ENCODE measurements around the gene LARGE2. TPM values are rescaled to one million over a fixed set of nuclear protein-coding genes. Genes with fewer than 3 reads are reported as not detected.

Gene LARGE2
- total and polyA plus RNA-seq, 9 of the 15 experiments (the other 6 are each of a cell fraction or from before 2014, with no cell fraction given): 0.56 to 14.1 (median 6.6) TPM

DNA sequence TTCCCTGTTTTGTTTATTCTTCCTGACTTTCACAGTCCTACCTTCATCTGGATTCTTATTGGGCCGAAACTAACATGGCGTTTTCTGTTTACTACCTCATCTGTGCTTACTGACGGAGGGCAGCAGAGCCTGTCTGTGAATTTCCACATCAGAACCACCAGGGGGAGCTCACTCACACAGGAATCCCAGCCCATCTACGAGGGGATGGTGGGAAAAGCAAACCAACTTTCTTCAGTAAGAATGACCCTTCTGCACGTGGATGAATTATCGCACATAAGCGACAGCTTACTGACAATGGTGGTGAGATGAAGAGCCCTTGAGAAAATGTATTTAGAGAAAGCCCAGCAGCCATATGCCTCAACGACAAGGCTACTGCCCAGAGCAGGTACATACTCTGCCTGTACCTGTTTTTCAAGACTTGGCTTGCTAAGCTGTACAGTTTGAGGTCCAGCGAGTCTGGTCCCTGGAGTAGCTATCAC is 42.5 kb downstream of the LARGE2 start (continued):
- no peak for TF ChIP-seq SNRNP70 (optimal IDR thresholded peaks at IDR 0.05; ENCODE audit: low read depth, low read length)
- TF ChIP-seq TAL1 (IDR thresholded peaks at IDR 0.05): no peak

DNA sequence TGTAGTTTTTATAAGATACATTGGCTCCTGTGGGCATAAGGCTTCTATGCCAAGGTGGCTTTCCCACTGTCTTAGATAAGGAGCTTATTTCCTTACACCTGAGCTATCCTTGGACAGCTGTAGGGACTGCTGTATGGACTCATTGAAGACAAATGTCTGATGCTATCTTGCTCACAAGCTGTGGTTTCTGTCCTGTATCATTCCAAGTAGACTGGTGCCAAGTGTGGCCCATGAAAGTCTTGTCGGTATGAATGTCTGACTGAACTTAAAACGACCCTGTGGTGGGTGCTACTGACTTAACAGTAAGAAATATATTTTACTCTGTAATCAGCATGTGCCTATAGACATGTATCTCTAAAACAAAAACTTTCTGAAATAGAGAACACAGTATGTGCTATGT is 45.0 kb downstream of the LARGE2 start:
- in situ Hi-C loops (cut with MboI) (no loop called here), intact Hi-C loops (cut with micrococcal nuclease) (no loop called here)
- no TSS peak for BruUV-seq (replicated peaks)
- Histone ChIP-seq H3K4me2 (ENCODE audit: insufficient read depth, low read length) (no peak overlapping the region), H3K9me3 (replicated peaks; ENCODE audit: control insufficient read depth, insufficient read depth, low read depth, low read length) (no peaks in the 10 kb centered on the region), H3K4me3 (no peak overlapping the region), H3K4me1 (replicated peaks in 1 of 2; ENCODE audit: control insufficient read depth in 2 of 2, insufficient read depth in 2 of 2, low read length in 2 of 2) (peaks cover 3 to 6% of the 10 kb centered on the region in 2 experiments; a peak in 3 of 5 replicates), H4K20me1 (replicated peaks; ENCODE audit: control insufficient read depth, insufficient read depth, low read length) (no peaks in the 10 kb centered on the region), H3K9me1 (ENCODE audit: control insufficient read depth, insufficient read depth, low read length) (no peaks in the 10 kb centered on the region), H3K79me2 (ENCODE audit: control insufficient read depth, insufficient read depth, low read length) (no peaks in the 10 kb centered on the region), H2AFZ (ENCODE audit: low read depth, low read length) (no peak overlapping the region), H3K27ac (ENCODE audit: extremely low read depth, low read depth, low read length) (no peak overlapping the region), H3K27me3 (ENCODE audit: control insufficient read depth in 2 of 2, insufficient read depth in 2 of 2, low read length in 2 of 2) (no peaks in the 10 kb centered on the region), H3K9ac (ENCODE audit: insufficient read depth in 1 of 2, low read depth in 2 of 2, low read length in 2 of 2) (no peak overlapping the region), H3K36me3 (ENCODE audit: control insufficient read depth, insufficient read depth, low read length) (peaks cover 44% of the 10 kb centered on the region; the same call in 2 of the 3 replicates)
- WGBS (ENCODE audit: insufficient coverage, low coverage, missing lambda C conversion rate): 24% methylated on average over 2 of the region's 2 CpGs
- FAIRE-seq: no peak
- no peak for ATAC-seq
- peak in 3 of 4 experiments; percentile 23 to 33 (median 30) for DNase-seq (ENCODE audit: extremely low read depth in 1 of 4, low spot score in 3 of 4)
- POLR2A ChIA-PET: interaction anchor here (1.3 to 1.5 kb wide), 2 partner anchors 16 to 27 kb away, joined by 3 to 6 read pairs; no protein-coding TSS in a partner anchor
- CTCF ChIA-PET (ENCODE audit: low intra/inter-chr PET ratio): interaction anchor here (4.9 kb wide), 1 partner anchor 39 kb away, joined by 36 read pairs; no protein-coding TSS in a partner anchor
- TF ChIP-seq, protein P1, sequence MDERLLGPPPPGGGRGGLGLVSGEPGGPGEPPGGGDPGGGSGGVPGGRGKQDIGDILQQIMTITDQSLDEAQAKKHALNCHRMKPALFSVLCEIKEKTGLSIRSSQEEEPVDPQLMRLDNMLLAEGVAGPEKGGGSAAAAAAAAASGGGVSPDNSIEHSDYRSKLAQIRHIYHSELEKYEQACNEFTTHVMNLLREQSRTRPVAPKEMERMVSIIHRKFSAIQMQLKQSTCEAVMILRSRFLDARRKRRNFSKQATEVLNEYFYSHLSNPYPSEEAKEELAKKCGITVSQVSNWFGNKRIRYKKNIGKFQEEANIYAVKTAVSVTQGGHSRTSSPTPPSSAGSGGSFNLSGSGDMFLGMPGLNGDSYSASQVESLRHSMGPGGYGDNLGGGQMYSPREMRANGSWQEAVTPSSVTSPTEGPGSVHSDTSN (CRISPR knock-in tag; IDR thresholded peaks at IDR 0.05; ENCODE audit: low read depth): no peak
- TF ChIP-seq, protein P1 (tag; conservative IDR thresholded peaks at IDR 0.05; ENCODE audit: low read depth): no peak
- TF ChIP-seq BCOR (IDR thresholded peaks at IDR 0.05) (no peak), ZNF408 (CRISPR knock-in tag; IDR thresholded peaks at IDR 0.05; ENCODE audit: low read depth) (no peak), E2F8 (IDR thresholded peaks at IDR 0.05; ENCODE audit: low read depth, partially characterized antibody) (no peak), TBP (optimal IDR thresholded peaks at IDR 0.05; ENCODE audit: low read depth, low read length) (no peak), ETS1 (conservative IDR thresholded peaks at IDR 0.05; ENCODE audit: control insufficient read depth, low read depth, low read length) (no peak), ILF3 (IDR thresholded peaks at IDR 0.05; ENCODE audit: borderline replicate concordance) (no peak), GATAD2B (IDR thresholded peaks at IDR 0.05; ENCODE audit: borderline replicate concordance) (no peak), ARID1B (IDR thresholded peaks at IDR 0.05) (no peak), MBD1 (CRISPR knock-in tag; IDR thresholded peaks at IDR 0.05) (no peak)

All from K562 (cell line).